Endothelial cell of umbilical vein (primary cell): ENCODE results near the gene HMCES. TPM values are rescaled to one million over a fixed set of nuclear protein-coding genes. Genes with fewer than 3 reads are reported as not detected.

Experiments used
- BruUV-seq: library from RNA; stranded (reverse); fragments of 400-500 nt; replicated peaks from 2 replicates; lab custom pipeline; 2021; lab: Mats Ljungman, UMichigan
- CTCF ChIA-PET: fragments of 300-600, 350-600 bp; sonication (Branson Sonifier 250); formaldehyde crosslinking; loops from one replicate; lab custom pipeline; 2021; ENCODE audit warnings: antibody characterized with exemption, inconsistent platforms; lab: Charles Lee
- POLR2A ChIA-PET: fragments of 300-600, 350-600 bp; sonication (Branson Sonifier 250); formaldehyde crosslinking; loops from one replicate; lab custom pipeline; 2021; ENCODE audit warnings: antibody characterized with exemption, inconsistent platforms; lab: Charles Lee
- DNase-seq: peaks from one replicate; pipeline ENCODE4 v3.0.0-alpha.2; 2011; ENCODE audit warnings: low read depth, low spot score
- FAIRE-seq: peaks from 2 replicates; lab custom pipeline; 2011; peaks lifted over from hg19 to GRCh38; lab: Jason Lieb, UNC
- H2AFZ ChIP-seq: 2 replicates; pipeline ENCODE4 v1.6.0; 2012; ENCODE audit warnings: low read depth, low read length, control low read depth, inconsistent platforms
- H3K27ac ChIP-seq: 2 replicates; pipeline ENCODE4 v1.5.1; 2011; ENCODE audit warnings: low read depth, mild to moderate bottlenecking, control low read depth, low read length, moderate library complexity; ENCODE audit not compliant: insufficient read depth
- H3K27me3 ChIP-seq, 2 experiments: 2 replicates each; pipeline versions ENCODE4 v1.6.0 to v1.6.1; 2011; ENCODE audit warnings: low read length in 2 of 2, mixed read lengths in 1 of 2; ENCODE audit not compliant: control insufficient read depth in 2 of 2, insufficient read depth in 2 of 2
- H3K36me3 ChIP-seq, 2 experiments: 2 replicates in 1 of 2; 3 replicates in 1 of 2; pipeline ENCODE4 v1.5.1; 2011; ENCODE audit warnings: low read length in 2 of 2, mild to moderate bottlenecking in 1 of 2, moderate library complexity in 1 of 2; ENCODE audit not compliant: control insufficient read depth in 2 of 2, insufficient read depth in 2 of 2; ENCODE audit errors: extremely low read depth in 1 of 2
- H3K4me1 ChIP-seq: 3 replicates; pipeline ENCODE4 v1.5.1; 2011; ENCODE audit warnings: mild to moderate bottlenecking, low read length; ENCODE audit not compliant: control insufficient read depth, insufficient read depth; ENCODE audit errors: extremely low read depth
- H3K4me2 ChIP-seq: 2 replicates; pipeline ENCODE4 v1.6.1; 2011; ENCODE audit warnings: low read length, control low read depth, mixed read lengths; ENCODE audit not compliant: insufficient read depth
- H3K4me3 ChIP-seq, 3 experiments: fragments of 200-600 bp in 1 of 3; sonication (generic), shearing (Covaris generic) in 1 of 3; replicated peaks in 1 of 3; 2 replicates each; pipeline ENCODE4 v1.5.1; 2011 to 2016; ENCODE audit warnings: control low read depth in 3 of 3, low read length in 3 of 3, mild to moderate bottlenecking in 2 of 3, inconsistent platforms in 1 of 3, low read depth in 1 of 3, moderate library complexity in 1 of 3; ENCODE audit not compliant: insufficient read depth in 1 of 3
- H3K79me2 ChIP-seq: 2 replicates; pipeline ENCODE4 v1.6.0; 2012; ENCODE audit warnings: low read length, inconsistent platforms; ENCODE audit not compliant: control insufficient read depth, insufficient read depth
- H3K9ac ChIP-seq: replicated peaks from 2 replicates; pipeline ENCODE3; 2011; ENCODE audit warnings: low read length, control low read depth; ENCODE audit not compliant: insufficient read depth; ENCODE audit errors: extremely low read depth
- H3K9me1 ChIP-seq: replicated peaks from 3 replicates; pipeline ENCODE4 v1.6.0; 2011; ENCODE audit warnings: mild to moderate bottlenecking, low read length; ENCODE audit not compliant: control insufficient read depth, insufficient read depth; ENCODE audit errors: extremely low read depth
- H3K9me3 ChIP-seq: replicated peaks from 2 replicates; pipeline ENCODE4 v1.5.1; 2012; ENCODE audit warnings: low read length, inconsistent platforms; ENCODE audit not compliant: control insufficient read depth, insufficient read depth
- H4K20me1 ChIP-seq: replicated peaks from 2 replicates; pipeline ENCODE3; 2011; ENCODE audit warnings: mild to moderate bottlenecking, low read length; ENCODE audit not compliant: control insufficient read depth, insufficient read depth; ENCODE audit errors: extremely low read depth
- EZH2 ChIP-seq: IDR thresholded peaks from 2 replicates; pipeline ENCODE4 v1.6.1; 2012; ENCODE audit warnings: borderline replicate concordance, low read depth, mild to moderate bottlenecking, moderate library complexity, low read length, inconsistent platforms; ENCODE audit not compliant: severe bottlenecking
- GATA2 ChIP-seq: IDR thresholded peaks from 2 replicates; pipeline ENCODE4 v1.7.0; 2011; ENCODE audit warnings: low read depth, mild to moderate bottlenecking, moderate library complexity, mixed read lengths, low read length; ENCODE audit not compliant: insufficient read length, insufficient read depth
- JUN ChIP-seq: IDR thresholded peaks from 2 replicates; pipeline ENCODE4 v1.6.1; 2011; ENCODE audit warnings: borderline replicate concordance, low read depth; ENCODE audit not compliant: insufficient read length, insufficient read depth
- MAX ChIP-seq: IDR thresholded peaks from 2 replicates; pipeline ENCODE4 v1.6.1; 2011; ENCODE audit not compliant: insufficient read depth, insufficient read length
- POLR2A ChIP-seq: IDR thresholded peaks from 2 replicates; pipeline ENCODE4 v1.6.1; 2012; ENCODE audit warnings: low read depth, mild to moderate bottlenecking, control low read depth, low read length
- POLR2AphosphoS5 ChIP-seq: IDR thresholded peaks from 2 replicates; pipeline ENCODE4 v1.6.1; 2012; ENCODE audit warnings: low read depth, mild to moderate bottlenecking, control low read depth, low read length, moderate library complexity; ENCODE audit not compliant: insufficient read depth
- dilution Hi-C: fragments of 300-500 bp; cut with MboI; formaldehyde crosslinking; loops from one replicate; pipeline ENCODE4 v1.15.0; 2019; ENCODE audit warnings: low sequenced_read_pairs; ENCODE audit not compliant: extremely low pct_ligation_motif_present
- intact Hi-C: fragments of 100-400 bp; cut with micrococcal nuclease; formaldehyde crosslinking; loops from one replicate; pipeline ENCODE4 v1.10.0; 2022
- polyA plus RNA-seq, 4 experiments: library from polyadenylated mRNA; depleted of rRNA in 3 of 4; stranded (reverse) in 3 of 4; unstranded in 1 of 4; fragments of >200 nt; gene quantifications; 2 replicates each; pipeline versions ENCODE4 v1.2.1 to v1.2.3, GENCODE V29; 2011 to 2012; ENCODE audit warnings: missing spikeins in 1 of 4
- total RNA-seq: library from RNA; stranded (reverse); gene quantifications from 2 replicates; pipeline ENCODE4 v1.2.3, GENCODE V29; 2021

The HMCES gene
- total and polyA plus RNA-seq, 2 donors (not counting 3 experiments of a cell fraction or from before 2014, with no cell fraction given) = 30.6 to 40.8 TPM

DNA sequence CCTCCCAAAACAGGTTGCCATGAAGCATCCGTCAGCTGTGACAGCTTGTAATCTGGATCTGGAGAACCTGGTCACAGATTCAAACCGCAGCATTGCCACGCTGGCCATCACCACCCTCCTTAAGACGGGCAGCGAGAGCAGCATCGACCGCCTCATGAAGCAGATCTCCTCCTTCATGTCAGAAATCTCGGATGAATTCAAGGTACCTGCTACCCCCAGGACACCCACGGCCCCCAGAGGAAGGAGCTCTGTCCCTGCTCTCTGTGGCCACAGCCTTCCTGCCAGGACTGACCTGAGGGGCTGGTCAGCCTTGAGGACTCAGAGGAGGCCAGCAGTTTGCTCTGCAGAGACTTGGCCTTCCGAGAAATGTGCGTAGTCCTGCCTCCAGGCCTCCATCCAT lies 18.1 kb upstream of the HMCES start:
- no peaks in the 10 kb centered on the region for H3K9me1 ChIP-seq
- H3K4me1 ChIP-seq = no peaks in the 10 kb centered on the region
- intact Hi-C loops (no loop called here), dilution Hi-C loops (no loop called here)
- no peak for DNase-seq
- no peak overlapping the region for H3K4me2 ChIP-seq
- CTCF ChIA-PET = no interaction called here
- H3K9ac ChIP-seq = no peak overlapping the region
- peaks cover 59 to 72% of the 10 kb centered on the region in 2 experiments for H3K36me3 ChIP-seq
- no peak overlapping the region for H3K27ac ChIP-seq
- H2AFZ ChIP-seq = no peak overlapping the region
- no peaks in the 10 kb centered on the region for H3K79me2 ChIP-seq
- H3K9me3 ChIP-seq = no peaks in the 10 kb centered on the region
- H3K4me3 ChIP-seq = no peak overlapping the region
- no peak for FAIRE-seq
- BruUV-seq = no TSS peak
- H4K20me1 ChIP-seq = no peaks in the 10 kb centered on the region
- POLR2A ChIA-PET = interaction anchor here (0.6 kb wide), 1 partner anchor 36 kb away, joined by 6 read pairs; no protein-coding TSS in a partner anchor
- no peaks in the 10 kb centered on the region for H3K27me3 ChIP-seq
- TF ChIP-seq MAX (no peak), GATA2 (no peak), JUN (no peak), EZH2 (no peak), POLR2AphosphoS5 (no peak)

DNA sequence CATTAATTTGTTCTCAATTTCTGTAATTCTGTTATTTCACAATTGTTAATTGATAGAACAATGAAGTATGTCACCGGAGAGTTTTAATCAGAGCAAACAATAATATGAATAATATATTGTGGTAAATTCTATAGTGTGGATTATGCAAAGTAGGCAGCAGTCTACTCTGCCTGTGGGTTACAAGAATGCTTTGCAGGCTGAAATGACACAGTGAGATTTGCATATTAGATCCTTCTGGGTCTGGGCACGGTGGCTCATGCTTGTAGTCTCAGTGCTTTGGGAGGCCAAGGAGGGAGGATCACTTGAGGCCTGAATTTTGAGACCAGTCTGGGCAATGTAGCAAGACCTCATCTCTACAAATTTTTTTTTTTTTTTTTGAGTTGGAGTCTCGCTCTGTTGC lies 16.8 kb upstream of the HMCES start:
- intact Hi-C loops (no loop called here), dilution Hi-C loops (no loop called here)
- POLR2A ChIA-PET = no interaction called here
- H3K79me2 ChIP-seq = no peaks in the 10 kb centered on the region
- no TSS peak for BruUV-seq
- H3K36me3 ChIP-seq = peaks cover 59 to 66% of the 10 kb centered on the region in 2 experiments
- no peaks in the 10 kb centered on the region for H4K20me1 ChIP-seq
- H3K4me3 ChIP-seq = no peak overlapping the region
- H3K9me3 ChIP-seq = no peaks in the 10 kb centered on the region
- FAIRE-seq (no peak), DNase-seq (no peak)
- CTCF ChIA-PET = no interaction called here
- H3K4me2 ChIP-seq = no peak overlapping the region
- H3K27me3 ChIP-seq = no peaks in the 10 kb centered on the region
- no peaks in the 10 kb centered on the region for H3K9me1 ChIP-seq
- no peak overlapping the region for H2AFZ ChIP-seq
- TF ChIP-seq POLR2A = no peak
- no peak for TF ChIP-seq EZH2
- TF ChIP-seq JUN = no peak
- no peak for TF ChIP-seq MAX
- TF ChIP-seq GATA2 = no peak
- no peaks in the 10 kb centered on the region for H3K4me1 ChIP-seq
- no peak overlapping the region for H3K9ac ChIP-seq
- H3K27ac ChIP-seq = no peak overlapping the region
